Kidney tubule cell (primary cell): ENCODE data around the gene SPDYA.
A peak's percentile ranks its signal among the peaks of the same experiment; 100 is the strongest.
"Not testable (repeated sequence)": the region's sequence is repeated elsewhere in the genome, so short reads cannot be mapped to it uniquely, and the experiment has no call there.

Source experiments
- DNase-seq: peaks from one replicate; pipeline ENCODE4 v3.0.0-alpha.2; 2018; ENCODE audit warnings: low spot score

SPDYA gene

DNA sequence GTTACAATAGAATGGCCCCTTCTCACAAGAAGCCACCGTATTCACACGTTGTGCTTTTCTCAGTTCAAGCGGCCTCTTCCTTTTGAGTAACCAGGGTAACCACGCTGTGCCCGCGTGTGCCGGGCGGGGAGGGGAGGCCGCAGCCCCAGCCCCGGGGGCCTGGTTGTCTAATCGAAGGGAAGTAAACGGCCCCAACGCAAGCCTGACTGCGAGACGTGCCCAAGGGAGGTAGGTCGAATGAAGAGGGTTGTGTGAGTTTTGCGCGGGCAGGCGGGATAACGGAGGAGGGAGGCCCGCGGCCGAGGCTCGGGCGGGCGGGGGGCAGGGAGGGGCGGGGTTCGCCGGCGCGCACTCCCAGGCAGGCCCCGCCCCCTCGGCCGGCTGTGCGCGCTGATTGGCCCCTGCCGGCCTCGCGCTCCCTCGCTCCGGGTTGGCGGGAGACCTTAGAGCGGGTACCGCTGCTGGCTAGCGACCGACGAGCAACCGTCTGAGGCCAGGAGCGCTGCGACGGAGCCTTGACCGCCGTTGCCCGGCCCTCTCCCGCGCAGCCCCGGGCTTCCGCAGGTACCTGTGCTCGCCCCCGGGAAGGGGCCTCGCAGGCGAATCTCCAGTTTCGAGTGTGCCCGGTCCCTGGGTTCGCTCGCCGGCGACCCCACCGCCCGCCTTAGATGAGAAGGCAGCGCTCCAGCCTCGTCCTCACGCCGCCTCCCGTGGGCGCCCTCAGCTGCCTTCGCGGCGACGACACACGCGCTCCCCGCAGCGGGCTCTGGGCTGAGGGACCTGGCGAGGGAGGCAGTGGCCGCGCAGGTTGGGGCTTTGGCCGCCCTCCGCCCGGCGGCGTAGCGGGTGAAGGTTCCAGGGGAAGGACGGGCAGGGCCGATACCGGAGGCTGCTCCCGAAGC lies at the start of gene SPDYA:
TSS of gene SPDYA (plus strand) at position 451 of the 902 bp plus-strand sequence. CDS start 5,181 bp downstream, outside the sequence.
- peak; percentile 63 for DNase-seq

GRCh38 chr2:28761420-28761819 lies 49.2 kb upstream of the SPDYA start:
- no peak for DNase-seq

GRCh38 chr2:28764909-28765711 lies 45.5 kb upstream of the SPDYA start:
- DNase-seq, result no peak

DNA sequence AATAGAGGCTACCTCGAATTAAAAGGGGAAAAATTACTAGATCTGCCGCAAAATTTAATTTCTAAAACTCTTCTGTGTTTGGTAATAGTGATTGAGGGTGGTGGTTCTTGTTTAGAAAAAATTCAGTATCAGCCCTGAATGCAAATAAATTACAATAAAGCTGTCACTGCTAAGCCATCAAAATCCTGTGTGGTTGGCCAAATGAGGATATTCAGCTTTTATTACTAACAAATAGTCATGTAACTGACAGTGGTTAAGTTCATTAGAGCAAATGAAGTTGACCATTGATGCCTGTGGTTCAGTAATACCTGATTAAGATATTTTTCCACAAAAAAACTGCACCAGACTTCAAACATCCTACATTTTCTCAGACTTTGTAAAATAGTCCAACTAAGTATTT lies 44.6 kb upstream of the SPDYA start:
- DNase-seq, result no peak

- DNase-seq, result no peak
These were observed 43.3 kb upstream of the SPDYA start for GRCh38 chr2:28767337-28767736.

GRCh38 chr2:28768422-28768821 lies 42.2 kb upstream of the SPDYA start:
- no peak for DNase-seq

GRCh38 chr2:28768952-28769351 lies 41.7 kb upstream of the SPDYA start:
- no peak for DNase-seq

GRCh38 chr2:28772351-28772750 lies 38.3 kb upstream of the SPDYA start:
- DNase-seq, result no peak

DNA sequence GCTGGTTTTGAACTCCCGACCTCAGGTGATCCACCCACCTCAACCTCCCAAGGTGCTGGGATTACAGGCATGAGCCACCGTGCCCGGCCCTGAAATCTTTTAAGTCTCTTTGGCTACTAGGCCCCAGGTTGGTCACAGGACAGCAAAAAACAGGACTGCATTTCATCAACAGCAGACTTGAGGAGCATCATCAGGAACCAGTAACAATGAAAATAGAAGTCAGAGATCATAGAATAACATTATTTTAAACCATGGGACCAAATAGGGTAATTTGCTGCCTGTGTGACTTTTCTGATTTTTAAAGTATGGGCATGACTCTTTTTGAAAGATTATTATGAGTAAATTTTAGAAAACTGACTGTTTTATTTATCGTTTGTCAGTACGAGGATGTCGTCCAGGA lies 34.2 kb upstream of the SPDYA start:
- DNase-seq, result no peak

DNA sequence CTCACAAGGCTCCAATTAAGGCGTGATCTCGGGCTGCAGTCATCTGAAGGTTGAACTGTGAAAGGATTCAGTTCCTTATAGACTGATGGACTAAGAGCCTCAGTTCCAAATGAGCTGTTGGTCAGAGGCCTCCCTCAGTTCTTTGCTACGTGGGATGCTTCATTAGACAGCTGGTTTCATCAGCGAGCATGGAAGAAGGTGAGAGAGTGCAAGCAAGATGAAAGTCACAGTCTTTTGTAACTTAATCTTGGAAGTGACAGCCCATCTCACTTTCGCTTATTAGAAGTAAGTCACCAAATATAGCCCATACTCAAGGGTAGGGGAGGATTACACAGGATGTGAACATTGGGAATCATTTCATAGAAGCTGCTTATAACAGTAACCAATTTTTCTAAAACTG lies 32.2 kb upstream of the SPDYA start:
- no peak for DNase-seq

- DNase-seq, result no peak
These were observed 31.6 kb upstream of the SPDYA start for GRCh38 chr2:28779001-28779400.

DNA sequence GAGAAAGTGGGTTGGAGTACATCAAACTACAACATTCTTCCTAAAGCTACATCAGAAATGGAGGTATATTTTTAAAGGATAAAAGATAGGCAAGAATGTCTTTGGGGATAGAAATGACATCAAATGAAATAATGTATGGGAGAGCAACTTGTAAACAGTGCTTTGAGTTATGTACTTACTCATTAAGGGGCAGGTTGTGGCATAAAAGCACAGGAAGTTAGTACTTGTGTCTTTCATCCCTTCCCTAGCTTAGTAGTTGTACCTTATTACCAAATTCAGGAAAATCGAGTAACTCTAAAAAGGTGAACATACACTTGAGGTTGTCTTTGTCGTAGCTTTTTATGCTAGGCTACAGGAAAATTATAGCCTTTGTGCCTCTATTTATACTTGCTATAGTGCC lies 30.1 kb upstream of the SPDYA start:
- DNase-seq, result no peak

DNA sequence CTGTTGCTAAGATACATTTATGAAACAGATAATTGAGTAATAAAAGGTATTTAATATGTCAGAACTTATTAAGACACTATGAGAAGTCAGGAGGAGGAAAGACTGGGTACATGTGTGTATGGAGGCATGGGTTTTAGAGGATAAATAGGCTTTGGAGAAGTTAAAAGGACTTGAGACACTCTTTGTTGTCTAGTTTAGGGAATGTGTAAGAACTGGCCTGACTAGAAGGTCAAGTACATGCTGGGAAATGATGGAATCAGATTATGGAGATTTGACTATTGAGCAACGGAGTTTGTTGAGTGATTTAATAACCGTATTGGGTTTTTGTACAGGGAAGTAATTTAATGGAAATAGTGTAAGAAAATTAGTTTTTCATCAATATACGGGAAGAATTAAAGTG lies 28.2 kb upstream of the SPDYA start:
- no peak for DNase-seq

DNA sequence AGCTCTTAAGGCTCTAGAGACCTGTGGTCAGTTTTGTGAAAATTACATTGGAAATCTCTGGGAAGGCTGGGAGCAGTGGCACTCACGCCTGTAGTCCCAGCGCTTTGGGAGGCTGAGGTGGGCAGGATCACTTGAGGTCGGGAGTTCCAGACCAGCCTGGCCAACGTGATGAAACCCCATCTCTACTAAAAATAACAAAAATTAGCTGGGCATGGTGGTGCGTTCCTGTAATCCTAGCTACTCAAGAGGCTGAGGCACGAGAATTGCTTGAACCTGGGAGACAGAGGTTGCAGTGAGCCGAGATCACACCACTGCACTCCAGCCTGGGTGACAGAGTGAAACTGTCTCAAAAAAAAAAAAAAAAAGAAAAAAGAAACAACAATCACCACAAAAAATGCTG lies 26.1 kb upstream of the SPDYA start:
- DNase-seq, result not testable (repeated sequence)

DNA sequence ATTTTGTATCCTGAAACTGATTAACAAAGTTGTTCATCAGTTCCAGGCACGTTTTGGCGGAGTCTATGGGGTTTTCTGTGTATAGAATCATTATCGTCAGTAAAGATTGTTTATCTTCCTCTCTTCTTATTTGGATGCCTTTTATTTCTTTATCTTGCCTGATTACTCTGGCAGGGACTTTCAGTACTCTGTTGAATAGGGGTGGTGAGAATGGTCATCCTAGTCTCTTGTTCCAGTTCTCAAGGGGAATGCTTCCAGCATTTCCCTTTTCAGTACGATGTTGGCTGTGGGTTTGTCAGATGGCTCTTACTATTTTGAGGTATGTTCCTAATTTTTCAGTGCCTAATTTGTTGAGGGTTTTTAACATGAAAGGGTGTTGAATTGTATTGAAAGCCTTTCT lies 14.0 kb upstream of the SPDYA start:
- DNase-seq, result no peak

DNA sequence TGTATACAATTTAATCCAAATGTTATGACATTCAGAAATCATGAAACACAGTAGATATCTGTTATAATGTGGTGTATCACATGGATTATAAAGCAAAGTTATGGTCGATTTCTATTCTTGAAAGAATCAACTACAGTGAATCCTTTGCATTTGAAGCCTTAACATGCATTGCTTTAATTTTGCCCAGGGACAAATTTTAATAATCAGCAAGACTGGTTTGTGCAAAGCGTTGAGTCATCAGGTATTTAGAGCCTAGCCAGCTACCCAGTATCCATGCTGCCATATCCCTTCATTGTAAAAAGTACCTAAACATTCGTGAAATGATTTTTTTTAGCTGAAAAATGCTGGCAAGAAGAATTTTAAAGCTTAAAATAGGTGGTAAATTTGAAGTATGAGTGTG lies 8.9 kb upstream of the SPDYA start:
- no peak for DNase-seq

GRCh38 chr2:28802975-28803429 lies 7.6 kb upstream of the SPDYA start:
- no peak for DNase-seq

GRCh38 chr2:28809927-28810326 lies 707 bp upstream of the SPDYA start:
- no peak for DNase-seq

DNA sequence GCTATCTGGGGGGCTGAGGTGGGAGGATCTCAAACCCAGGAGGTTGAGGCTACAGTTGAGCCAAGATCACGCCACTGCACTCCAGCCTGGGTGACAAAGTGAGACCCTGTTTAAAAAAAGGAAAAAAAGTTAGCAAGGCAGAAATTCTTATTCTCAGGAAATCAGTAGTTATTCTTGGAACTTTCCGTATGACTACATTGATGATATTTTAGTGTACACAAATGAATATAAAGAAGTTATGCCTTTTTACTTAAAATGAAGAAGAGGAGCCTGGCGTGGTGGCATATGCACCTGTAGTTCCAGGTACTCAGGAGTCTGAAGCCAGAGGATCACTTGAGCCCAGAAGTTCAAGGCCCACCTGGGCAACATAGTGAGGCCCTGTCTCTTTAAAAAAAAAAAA lies 7.4 kb downstream of the SPDYA start:
- no peak for DNase-seq

- DNase-seq, result peak; percentile 77
These were observed 10.8 kb downstream of the SPDYA start for GRCh38 chr2:28821295-28821958.

- no peak for DNase-seq
These were observed 11.4 kb downstream of the SPDYA start for GRCh38 chr2:28822036-28822435.

DNA sequence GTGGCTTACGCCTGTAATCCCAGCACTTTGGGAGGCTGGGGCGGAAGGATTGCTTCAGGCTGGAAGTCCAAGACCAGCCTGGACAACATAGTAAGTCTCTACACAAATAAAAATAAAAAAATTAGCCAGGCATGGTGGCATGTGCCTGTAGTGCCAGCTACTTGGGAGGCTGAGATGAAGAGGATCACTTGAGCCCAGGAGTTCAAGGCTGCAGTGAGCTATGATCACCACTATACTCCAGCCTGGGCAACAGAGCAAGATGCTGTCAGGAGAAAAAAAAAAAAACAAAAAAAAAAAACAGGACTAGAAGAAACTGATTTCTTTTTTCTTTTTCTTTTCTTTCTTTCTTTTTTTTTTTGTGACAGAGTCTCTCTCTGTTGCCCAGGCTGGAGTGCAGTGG lies 13.6 kb downstream of the SPDYA start:
- DNase-seq, result no peak

GRCh38 chr2:28824870-28825269 lies 14.2 kb downstream of the SPDYA start:
- DNase-seq, result no peak
